Muscle of leg (tissue), 11 donors: ENCODE measurements around the gene PIGO. TPM values are rescaled to one million over a fixed set of nuclear protein-coding genes. Genes with fewer than 3 reads are reported as not detected.

ENCODE experiments used
- DNase-seq: peaks from one replicate; pipeline ENCODE4 v3.0.0; 2013
- H3K27ac ChIP-seq: one replicate; pipeline ENCODE4 v1.5.1; 2013; ENCODE audit warnings: mild to moderate bottlenecking, low read length, control low read depth
- H3K27me3 ChIP-seq: one replicate; pipeline ENCODE4 v1.6.1; 2013; ENCODE audit warnings: low read length; ENCODE audit not compliant: control insufficient read depth, insufficient read depth
- H3K36me3 ChIP-seq: one replicate; pipeline ENCODE4 v1.6.1; 2013; ENCODE audit warnings: low read length; ENCODE audit not compliant: control insufficient read depth, insufficient read depth
- H3K4me1 ChIP-seq: one replicate; pipeline ENCODE4 v1.6.1; 2013; ENCODE audit warnings: low read length; ENCODE audit not compliant: control insufficient read depth, insufficient read depth
- H3K4me3 ChIP-seq: one replicate; pipeline ENCODE4 v1.5.1; 2013; ENCODE audit warnings: low read length, control low read depth
- H3K9me3 ChIP-seq: replicated peaks from 2 replicates; pipeline ENCODE4 v1.6.1; 2013; ENCODE audit warnings: low read depth, low read length; ENCODE audit not compliant: control insufficient read depth
- WGBS: methylation state at CpG from one replicate; pipeline ENCODE4 v1.1.5; 2013; ENCODE audit warnings: missing lambda C conversion rate; ENCODE audit not compliant: insufficient coverage; 5-methylcytosine and 5-hydroxymethylcytosine counted together
- polyA plus RNA-seq, 8 donors: library from polyadenylated mRNA; unstranded; fragments of 120-200 nt; gene quantifications; one replicate each; pipeline versions ENCODE4 v1.2.1 to v1.2.3, GENCODE V29; 2013; ENCODE audit warnings: inconsistent platforms in 1 of 8, low replicate concordance in 1 of 8; ENCODE audit not compliant: insufficient read length in 8 of 8, insufficient read depth in 1 of 8
- total RNA-seq: library from RNA; stranded (reverse); fragments of 120-200 nt; gene quantifications from one replicate; pipeline ENCODE4 v1.2.4, GENCODE V29; 2013

Gene PIGO
- total and polyA plus RNA-seq, 9 donors, result 9.1 to 16.0 (median 13.3) TPM

DNA sequence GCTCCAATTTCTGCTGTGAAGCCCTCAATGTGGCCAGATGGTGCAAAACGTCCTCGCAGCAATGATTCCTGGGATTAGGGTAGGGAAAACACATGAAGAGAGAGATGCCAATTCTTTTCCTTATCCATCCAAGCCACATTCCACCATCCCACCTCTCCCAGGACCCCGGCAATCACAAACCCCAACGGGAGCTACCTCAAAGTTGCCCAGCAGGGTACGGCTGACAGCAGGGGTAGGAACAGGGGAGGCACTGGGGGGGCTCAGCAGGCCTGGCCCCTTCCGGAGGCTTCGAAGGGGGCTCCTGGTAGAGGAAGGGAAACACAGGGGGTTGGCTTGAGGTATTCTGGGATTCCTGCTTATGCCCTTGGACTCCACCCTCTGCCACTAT, 9.9 kb upstream of the PIGO start:
- Histone ChIP-seq H3K27ac (no peak overlapping the region), H3K4me1 (peaks cover 32% of the 10 kb centered on the region), H3K4me3 (no peak overlapping the region), H3K27me3 (no peaks in the 10 kb centered on the region), H3K36me3 (peaks cover 59% of the 10 kb centered on the region), H3K9me3 (no peaks in the 10 kb centered on the region)
- DNase-seq, result no peak
- whole genome bisulfite sequencing, result 100% methylated on average over 1 of the region's 7 CpGs

DNA sequence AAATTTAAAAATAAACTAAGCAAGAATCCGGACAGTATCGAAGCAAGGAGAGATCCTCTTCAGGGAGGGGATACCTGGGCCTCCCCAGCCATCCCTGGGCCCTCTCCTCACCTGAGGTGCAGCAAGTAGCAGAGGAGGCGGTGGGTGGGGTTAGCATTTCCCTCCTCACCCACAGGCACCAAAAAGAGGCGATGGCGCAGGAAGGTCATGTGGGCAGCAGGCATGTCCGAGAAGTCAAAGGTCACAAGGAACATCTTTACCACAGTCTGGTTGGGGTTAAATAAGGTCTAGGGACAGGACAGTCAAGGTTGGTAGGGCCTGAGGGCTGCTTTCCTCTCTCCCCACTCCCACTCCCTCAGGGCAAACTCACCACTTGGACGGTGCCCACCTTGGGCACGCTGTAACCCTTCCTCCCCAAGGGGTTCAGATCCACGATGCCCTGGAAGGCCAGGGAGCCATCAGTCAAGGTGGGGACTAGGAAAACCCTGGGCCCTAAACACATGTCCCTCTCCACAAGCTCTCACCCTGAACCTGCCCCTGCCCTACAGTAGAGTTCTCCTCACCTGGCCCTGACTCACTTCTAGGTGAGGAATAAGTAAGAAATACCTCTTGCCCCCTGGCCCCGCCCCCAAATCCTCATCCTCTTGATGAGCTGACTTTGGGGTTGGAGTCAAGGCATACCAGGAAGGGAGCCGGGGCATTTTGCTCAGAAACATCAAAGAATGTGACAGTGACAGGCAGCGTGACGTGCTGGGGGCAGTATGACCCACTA, 9.4 kb upstream of the PIGO start:
- H3K4me1 ChIP-seq, result peaks cover 27% of the 10 kb centered on the region
- no peaks in the 10 kb centered on the region for H3K9me3 ChIP-seq
- peaks cover 64% of the 10 kb centered on the region for H3K36me3 ChIP-seq
- no peak overlapping the region for H3K27ac ChIP-seq
- H3K4me3 ChIP-seq, result no peak overlapping the region
- no peaks in the 10 kb centered on the region for H3K27me3 ChIP-seq
- no peak for DNase-seq
- WGBS, result 91% methylated on average over 5 of the region's 13 CpGs

DNA sequence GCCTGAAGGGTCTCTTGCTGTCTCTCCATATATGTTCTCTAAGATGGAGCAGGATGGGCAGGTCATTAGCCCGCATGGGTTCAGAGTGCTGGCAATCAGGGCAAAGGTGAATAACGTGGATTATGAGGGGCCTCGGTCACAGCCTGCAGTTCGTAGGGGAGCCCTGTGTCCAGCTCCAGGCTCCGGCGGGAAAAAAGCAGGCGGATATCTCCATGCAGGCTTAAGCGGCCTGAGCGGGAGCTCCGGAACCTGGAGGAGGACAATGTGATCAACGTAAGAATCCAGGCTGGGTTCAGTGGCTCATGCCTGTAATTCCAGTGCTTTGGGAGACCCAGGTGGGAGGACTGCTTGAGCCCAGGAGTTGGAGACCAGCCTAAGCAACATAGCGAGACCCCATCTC, 8.7 kb upstream of the PIGO start:
- no peaks in the 10 kb centered on the region for H3K9me3 ChIP-seq
- H3K4me1 ChIP-seq, result peaks cover 21% of the 10 kb centered on the region
- H3K27ac ChIP-seq, result no peak overlapping the region
- H3K27me3 ChIP-seq, result no peaks in the 10 kb centered on the region
- no peak for DNase-seq
- H3K4me3 ChIP-seq, result no peak overlapping the region
- H3K36me3 ChIP-seq, result peaks cover 70% of the 10 kb centered on the region
- WGBS, result 85% methylated on average over 8 of the region's 12 CpGs

DNA sequence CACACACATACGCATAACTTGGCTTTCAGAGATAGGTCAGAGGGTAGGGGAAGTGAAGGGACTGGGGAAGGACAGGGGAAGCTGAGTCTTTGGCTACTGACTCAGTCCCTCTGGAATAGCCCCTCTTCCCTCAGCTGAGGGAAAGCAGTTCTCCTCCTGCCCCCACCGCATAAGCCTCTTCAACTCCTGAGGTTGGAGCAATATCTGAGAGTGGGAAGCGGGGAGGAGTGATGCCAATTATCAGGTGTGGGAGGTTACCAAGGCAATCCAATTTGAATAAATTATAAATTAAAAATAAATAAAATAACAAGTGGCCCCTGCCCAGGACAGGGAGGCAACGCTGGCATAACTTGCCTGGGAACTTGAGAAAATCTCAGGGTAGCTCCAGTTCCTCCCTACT, 8.2 kb upstream of the PIGO start:
- Histone ChIP-seq H3K36me3 (peaks cover 75% of the 10 kb centered on the region), H3K27ac (no peak overlapping the region)

DNA sequence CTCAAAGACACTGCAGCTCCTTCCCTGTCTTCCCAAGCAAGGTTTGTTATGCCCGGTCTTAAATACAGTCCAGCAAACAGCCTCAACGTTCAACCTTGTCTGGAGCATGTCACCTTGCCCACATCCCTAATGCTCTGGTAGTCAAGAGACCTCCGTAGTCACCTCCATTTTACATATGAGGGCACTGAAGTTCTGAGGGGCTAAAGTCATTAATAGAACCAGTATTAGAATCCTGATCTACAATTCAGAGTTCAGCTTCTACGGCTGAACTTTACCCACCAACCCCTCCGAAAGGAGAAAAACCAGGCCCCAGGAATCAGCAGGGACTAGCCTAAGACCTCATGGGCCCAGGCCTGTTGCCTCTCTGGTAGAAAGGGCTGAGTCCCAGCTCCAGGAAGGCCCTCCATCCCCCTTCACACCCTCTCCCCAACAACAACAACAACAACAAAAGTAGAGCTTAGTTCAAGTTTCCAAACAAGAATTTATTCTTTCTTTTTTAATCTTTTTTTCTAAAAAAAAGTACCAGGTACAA, 7.3 kb upstream of the PIGO start:
- Histone ChIP-seq H3K27me3 (no peaks in the 10 kb centered on the region), H3K9me3 (no peaks in the 10 kb centered on the region), H3K36me3 (peaks cover 73% of the 10 kb centered on the region), H3K4me1 (peaks cover 19% of the 10 kb centered on the region), H3K4me3 (peak overlapping the region; percentile 80), H3K27ac (peak overlapping the region; percentile 77)
- DNase-seq, result no peak
- WGBS, result 10% methylated on average over 2 of the region's 5 CpGs

More for the DNA sequence above, 8.2 kb upstream of the PIGO start:
- WGBS, result no CpG with 5 or more reads among the region's 4 CpGs
- no peak for DNase-seq
- no peaks in the 10 kb centered on the region for H3K9me3 ChIP-seq
- H3K27me3 ChIP-seq, result no peaks in the 10 kb centered on the region
- H3K4me1 ChIP-seq, result peaks cover 19% of the 10 kb centered on the region
- no peak overlapping the region for H3K4me3 ChIP-seq

DNA sequence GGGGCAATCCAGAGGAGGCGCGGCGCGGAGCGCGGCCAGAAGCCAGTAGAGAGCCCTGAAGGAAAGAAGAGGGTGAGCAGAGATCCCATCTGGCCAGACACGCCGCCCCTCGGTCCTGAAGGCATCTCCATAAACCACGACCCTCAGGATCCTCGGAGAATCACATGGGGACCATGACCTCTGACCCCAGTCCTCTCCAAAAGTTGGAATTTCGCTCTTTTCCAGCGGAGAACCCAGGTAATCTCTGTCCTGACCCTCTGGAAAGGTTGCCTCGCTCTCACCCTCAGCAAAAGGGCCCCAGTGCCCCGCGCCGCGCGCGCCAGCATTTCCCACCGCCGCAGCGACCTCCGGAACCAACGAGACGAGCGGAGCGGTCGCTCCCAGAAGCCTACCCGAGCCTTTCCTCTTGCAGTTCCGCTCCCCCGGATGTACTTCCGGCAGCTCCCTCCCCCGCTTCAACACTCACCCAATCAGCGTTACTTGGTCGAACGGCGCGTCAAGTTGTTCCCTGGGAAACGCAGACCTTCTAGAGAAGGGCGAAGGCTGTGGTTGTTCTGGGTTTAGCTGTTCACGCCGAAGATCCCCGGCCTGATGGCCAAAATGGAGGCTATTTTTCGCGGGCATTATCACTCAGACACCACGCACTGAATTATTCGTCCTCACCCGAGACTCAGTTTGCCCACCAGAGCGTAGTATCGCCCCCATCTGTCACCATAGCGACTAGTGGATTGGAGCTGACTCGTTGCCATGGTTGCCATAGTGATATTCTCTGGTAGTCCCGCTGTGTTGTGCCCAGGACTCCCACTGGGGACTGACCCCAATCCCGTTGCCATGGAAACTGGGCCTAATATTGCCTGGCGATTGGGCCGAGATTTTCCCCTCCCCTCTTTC, 6.6 kb upstream of the PIGO start, which contains the start of gene STOML2:
Gene STOML2 (minus strand): TSS at position 363 of the 891 bp plus-strand sequence. CDS start 37 bp downstream, at position 326.
- no peaks in the 10 kb centered on the region for H3K27me3 ChIP-seq
- peak; percentile 99 for DNase-seq
- peaks cover 19% of the 10 kb centered on the region for H3K4me1 ChIP-seq
- H3K4me3 ChIP-seq, result peak within 1 kb of the TSS; percentile 80
- no peaks in the 10 kb centered on the region for H3K9me3 ChIP-seq
- WGBS, result under 1% methylated on average over 49 of the region's 57 CpGs
- peak within 1 kb of the TSS; percentile 77 for H3K27ac ChIP-seq
- peaks cover 66% of the 10 kb centered on the region for H3K36me3 ChIP-seq

DNA sequence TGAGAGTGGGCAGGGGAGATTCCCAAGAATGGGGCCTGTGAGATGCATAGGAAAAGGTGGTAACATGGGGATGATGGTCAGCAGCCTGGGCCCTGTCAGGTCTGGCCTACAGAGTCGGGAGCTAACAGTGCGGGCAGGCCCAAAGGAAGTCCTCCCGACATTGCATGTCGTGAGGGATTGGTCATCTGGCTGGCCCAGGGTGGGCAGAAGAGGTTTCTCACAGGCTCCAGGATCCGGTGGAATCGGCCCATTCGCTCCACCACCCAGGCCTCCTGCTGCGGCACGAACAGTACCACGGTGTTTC, 6.0 kb upstream of the PIGO start:
- H3K4me1 ChIP-seq, result peaks cover 19% of the 10 kb centered on the region
- 3% methylated on average over 10 of the region's 10 CpGs for WGBS
- H3K27me3 ChIP-seq, result no peaks in the 10 kb centered on the region
- peak overlapping the region; percentile 80 for H3K4me3 ChIP-seq
- peak overlapping the region; percentile 77 for H3K27ac ChIP-seq
- H3K9me3 ChIP-seq, result no peaks in the 10 kb centered on the region
- peaks cover 60% of the 10 kb centered on the region for H3K36me3 ChIP-seq
- DNase-seq, result no peak

DNA sequence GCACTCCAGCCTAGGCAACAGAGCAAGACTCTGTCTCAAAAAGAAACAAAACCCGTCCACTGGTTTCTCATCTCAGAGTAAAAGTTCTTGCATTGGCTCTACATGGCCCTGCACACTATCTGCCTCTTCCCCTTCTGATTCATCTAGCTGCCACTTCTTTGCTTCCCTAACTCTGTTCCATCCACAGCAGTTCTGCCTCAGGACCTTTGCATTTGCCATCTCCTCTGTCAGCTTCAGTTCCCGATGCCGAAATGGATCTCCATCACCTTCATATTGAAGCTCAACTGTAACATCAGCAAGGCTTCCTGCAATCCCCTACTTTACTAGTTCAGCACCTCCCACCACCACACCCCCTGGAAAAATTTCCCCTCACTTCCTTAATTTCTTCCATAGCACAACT, 1.2 kb upstream of the PIGO start:
- Histone ChIP-seq H3K4me3 (no peak overlapping the region), H3K36me3 (peaks cover 52% of the 10 kb centered on the region), H3K9me3 (no peaks in the 10 kb centered on the region), H3K27ac (no peak overlapping the region), H3K4me1 (peaks cover 19% of the 10 kb centered on the region), H3K27me3 (no peaks in the 10 kb centered on the region)
- WGBS, result 92% methylated on average over 3 of the region's 3 CpGs
- no peak for DNase-seq

DNA sequence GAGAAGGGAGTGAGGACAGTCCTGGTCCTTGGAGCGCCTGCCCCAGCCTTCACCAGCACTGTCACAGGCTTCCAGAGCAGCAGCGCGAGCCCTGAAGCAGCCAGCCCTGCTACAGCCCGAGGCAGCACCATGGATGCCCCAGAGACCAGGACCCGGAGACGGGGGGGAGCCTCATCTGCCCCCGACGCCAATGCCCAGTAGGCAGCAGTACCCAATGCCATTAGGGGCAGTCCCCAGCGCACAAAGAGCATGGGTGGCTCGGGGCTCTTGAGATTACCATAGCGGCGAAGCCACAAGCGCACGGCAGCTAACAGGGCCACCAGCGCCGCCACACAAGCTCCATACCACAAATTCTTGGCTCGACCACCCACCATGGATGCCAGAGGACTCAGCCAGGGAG, 4.9 kb downstream of the PIGO start:
- Histone ChIP-seq H3K4me3 (no peak overlapping the region), H3K27me3 (no peaks in the 10 kb centered on the region), H3K27ac (no peak overlapping the region), H3K4me1 (peaks cover 9% of the 10 kb centered on the region), H3K36me3 (peaks cover 78% of the 10 kb centered on the region), H3K9me3 (no peaks in the 10 kb centered on the region)
- WGBS, result 96% methylated on average over 13 of the region's 17 CpGs
- no peak for DNase-seq

DNA sequence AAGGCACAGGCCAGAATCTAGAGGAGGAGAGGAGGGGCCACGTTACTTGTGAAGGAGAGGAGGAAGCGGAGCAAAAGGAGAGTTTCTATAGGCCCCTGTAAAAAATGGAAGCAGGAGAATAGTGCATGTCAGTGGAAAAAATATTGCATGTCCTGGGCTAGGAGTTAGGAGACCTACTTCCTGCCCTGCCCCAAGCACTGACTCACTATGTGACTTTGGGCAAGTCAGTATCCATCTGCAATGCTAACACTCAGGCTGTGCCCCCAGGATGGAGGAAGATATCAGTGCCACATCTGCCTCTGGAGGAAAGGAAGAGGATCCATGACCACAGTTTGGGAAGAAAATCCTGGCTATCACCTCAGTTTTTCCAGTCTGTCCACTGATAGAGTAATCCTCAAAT, 7.0 kb downstream of the PIGO start:
- H3K4me1 ChIP-seq, result no peaks in the 10 kb centered on the region
- WGBS, result 70% methylated on average over 2 of the region's 2 CpGs
- no peak overlapping the region for H3K27ac ChIP-seq
- no peaks in the 10 kb centered on the region for H3K27me3 ChIP-seq
- no peak for DNase-seq
- no peaks in the 10 kb centered on the region for H3K9me3 ChIP-seq
- no peak overlapping the region for H3K4me3 ChIP-seq
- H3K36me3 ChIP-seq, result peaks cover 70% of the 10 kb centered on the region
